Ovary (tissue), 9 donors: Measurements from ENCODE around the gene JMJD6. TPM values are rescaled to one million over a fixed set of nuclear protein-coding genes. Genes with fewer than 3 reads are reported as not detected.
A peak's percentile ranks its signal among the peaks of the same experiment; 100 is the strongest.

ENCODE experiments used
- DNase-seq, 5 donors: peaks; one replicate each; pipeline ENCODE4 v3.0.0-alpha.2; 2019 to 2020
- H3K27ac ChIP-seq, 2 donors: fragments of 200-600 bp; one replicate each; pipeline versions ENCODE4 v1.5.1 to v1.8.0; 2019 to 2022
- H3K27me3 ChIP-seq: fragments of 200-600 bp; one replicate; pipeline ENCODE4 v1.8.0; 2022
- H3K36me3 ChIP-seq: fragments of 200-600 bp; sonication (generic); one replicate; pipeline ENCODE4 v1.5.1; 2019
- H3K4me1 ChIP-seq: one replicate; pipeline ENCODE4 v1.8.1; 2013; ENCODE audit warnings: mild to moderate bottlenecking, moderate library complexity; ENCODE audit not compliant: insufficient read depth
- H3K4me3 ChIP-seq: fragments of 200-600 bp; sonication (generic); one replicate; pipeline ENCODE4 v1.5.1; 2017
- H3K9me3 ChIP-seq, 2 donors: fragments of 200-600 bp in 1 of 2; sonication (generic) in 1 of 2; one replicate each; pipeline versions ENCODE4 v1.5.1 to v1.8.1; 2013 to 2019; ENCODE audit warnings: mild to moderate bottlenecking in 1 of 2, moderate library complexity in 1 of 2
- CTCF ChIP-seq, 3 donors: fragments of 450-650 bp in 2 of 3; fragments of 200-600 bp in 1 of 3; IDR thresholded peaks; one replicate each; pipeline versions ENCODE4 v1.5.1 to v1.8.0; 2016 to 2022; ENCODE audit warnings: antibody characterized with exemption in 3 of 3, mild to moderate bottlenecking in 1 of 3
- EP300 ChIP-seq: sonication (generic); formaldehyde crosslinking; IDR thresholded peaks from one replicate; pipeline ENCODE4 v1.6.1; 2017; ENCODE audit warnings: antibody characterized with exemption
- POLR2A ChIP-seq: fragments of 450-650 bp; IDR thresholded peaks from one replicate; pipeline ENCODE4 v1.6.1; 2017; ENCODE audit warnings: antibody characterized with exemption, mild to moderate bottlenecking, moderate library complexity
- WGBS, 3 donors: extraction: QIAGEN DNeasy Blood & Tissue Kit in 1 of 3; methylation state at CpG; one replicate each; pipeline versions ENCODE4 v1.1.5 to v1.1.7; 2013 to 2017; 5-methylcytosine and 5-hydroxymethylcytosine counted together
- intact Hi-C, 4 donors: fragments of 100-400 bp; cut with DNase I; formaldehyde crosslinking; loops; one replicate each; pipeline versions ENCODE4 v1.11.0 to v1.15.1; 2022 to 2023
- polyA plus RNA-seq, 2 donors: library from polyadenylated mRNA; stranded (reverse); fragments of 200-250 nt in 1 of 2; fragments of 350-450 nt in 1 of 2; fragmentation: Illumina TruSeq in 1 of 2; extraction: RNeasy Lipid Tissue Mini Kit (QIAGEN cat#74804) in 1 of 2; gene quantifications; one replicate each; pipeline ENCODE4 v1.2.3, GENCODE V29; 2013 to 2014
- total RNA-seq, 7 donors: library from RNA; depleted of rRNA in 2 of 7; stranded (reverse); fragments of >200 nt in 2 of 7; fragmentation: NEBNext Ultra II Directional in 3 of 7; extraction: Animal tissue kit (Norgen Biotek cat#: 25700) in 3 of 7; gene quantifications; one replicate each; pipeline versions ENCODE4 v1.1.0 to v1.2.4, GENCODE V29; 2016 to 2023
- donor health status: DM: no; HTN: no; CAD: no; lungs with moderate emphysema.
- donor health status: DM: no; HTN: no; CAD: no.
- donor health status: Bipolar disorder and iron deficiency.
- donor health status: DM: yes; HTN: yes; CAD: no.
- donor health status: DM: no; HTN: no; CAD: no.
- donor health status: DM: yes; HTN: yes; CAD: no.

JMJD6 gene
- total and polyA plus RNA-seq, 9 donors, result 19.5 to 49.8 (median 28.3) TPM

GRCh38 chr17:76702941-76703637, 23.3 kb downstream of the JMJD6 start:
- no peak overlapping the region for H3K4me3 ChIP-seq
- peak in 1 of 5 donors; percentile 41 for DNase-seq
- H3K9me3 ChIP-seq, result no peaks in the 10 kb centered on the region
- H3K4me1 ChIP-seq, result peaks cover 27% of the 10 kb centered on the region
- TF ChIP-seq EP300 (no peak), CTCF (IDR thresholded peaks at IDR 0.05) (no peak), POLR2A (no peak)
- peak overlapping the region in 1 of 2 donors; percentile 21 for H3K27ac ChIP-seq
- intact Hi-C loops, result loop anchor here in 1 of 4 donors (10.0 kb wide), 1 partner anchor 168 kb away; the partner anchor contains the start of gene CYGB
- H3K36me3 ChIP-seq, result no peaks in the 10 kb centered on the region
- WGBS, 3 donors, result 76 to 82% (median 82%) methylated on average over 10 of the region's 10 CpGs
- no peaks in the 10 kb centered on the region for H3K27me3 ChIP-seq

DNA sequence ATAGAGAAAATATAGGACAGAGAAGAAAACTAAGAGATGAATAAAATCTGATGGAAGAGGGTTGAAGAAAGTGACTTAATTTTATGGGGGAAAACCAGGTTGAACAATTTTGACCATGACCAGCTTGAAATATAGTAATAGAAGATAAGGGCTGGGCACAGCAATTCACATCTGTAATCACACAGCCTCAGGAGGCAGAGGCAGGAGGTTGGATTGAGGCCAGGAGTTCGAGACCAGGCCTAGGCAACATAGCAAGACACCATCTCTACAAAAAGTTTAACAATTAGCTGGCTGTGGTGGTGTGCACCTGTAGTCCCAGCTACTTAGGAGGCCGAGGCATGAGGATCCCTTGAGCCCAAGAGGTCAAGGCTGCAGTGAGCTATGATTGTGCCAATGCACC, 24.3 kb downstream of the JMJD6 start:
- Histone ChIP-seq H3K4me3 (no peak overlapping the region), H3K9me3 (no peaks in the 10 kb centered on the region), H3K4me1 (peaks cover 32% of the 10 kb centered on the region), H3K27me3 (no peaks in the 10 kb centered on the region), H3K36me3 (no peaks in the 10 kb centered on the region), H3K27ac (peak overlapping the region in 1 of 2 donors; percentile 78)
- DNase-seq, result no peak
- TF ChIP-seq EP300, result no peak
- WGBS, 3 donors, result 59 to 74% (median 67%) methylated on average over 2 of the region's 2 CpGs
- intact Hi-C loops, result loop anchor here in 1 of 4 donors (10.0 kb wide), 1 partner anchor 167 kb away; the partner anchor contains the start of gene CYGB

DNA sequence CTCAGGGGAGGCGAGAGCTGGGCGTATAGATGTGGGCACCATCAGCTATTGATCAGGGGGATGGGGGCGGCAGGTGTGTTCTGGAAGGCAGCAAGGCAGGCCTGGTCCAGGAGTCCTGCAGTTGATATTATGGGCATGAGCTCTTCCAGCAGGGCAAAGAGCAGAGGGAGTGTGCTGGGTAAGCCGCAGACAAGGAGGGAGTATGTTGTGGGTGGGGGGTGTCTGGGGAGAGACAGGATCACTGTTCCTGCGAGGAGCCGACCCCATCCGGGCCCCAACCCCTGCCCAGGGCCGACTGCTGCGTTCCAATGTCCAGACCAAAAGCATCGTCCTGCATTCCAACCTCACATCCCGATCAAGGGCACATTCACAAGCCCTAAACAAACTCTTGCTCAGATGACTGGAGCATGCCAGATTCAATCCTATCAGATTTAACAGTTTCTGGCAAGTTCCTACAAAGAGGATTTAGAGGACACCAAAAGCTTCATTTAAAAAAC, 24.9 kb downstream of the JMJD6 start:
- Histone ChIP-seq H3K9me3 (no peaks in the 10 kb centered on the region), H3K27me3 (no peaks in the 10 kb centered on the region), H3K4me1 (peaks cover 37% of the 10 kb centered on the region), H3K27ac (peak overlapping the region; percentile 78 to 84), H3K4me3 (peak overlapping the region; percentile 22), H3K36me3 (no peaks in the 10 kb centered on the region)
- WGBS, 3 donors, result 23 to 37% (median 23%) methylated on average over 11 of the region's 11 CpGs
- peak in 1 of 5 donors; percentile 53 for DNase-seq
- TF ChIP-seq CTCF (IDR thresholded peaks at IDR 0.05) (no peak), EP300 (no peak), POLR2A (no peak)
- intact Hi-C loops, result loop anchor here in 1 of 4 donors (10.0 kb wide), 1 partner anchor 167 kb away; the partner anchor contains the start of gene CYGB

DNA sequence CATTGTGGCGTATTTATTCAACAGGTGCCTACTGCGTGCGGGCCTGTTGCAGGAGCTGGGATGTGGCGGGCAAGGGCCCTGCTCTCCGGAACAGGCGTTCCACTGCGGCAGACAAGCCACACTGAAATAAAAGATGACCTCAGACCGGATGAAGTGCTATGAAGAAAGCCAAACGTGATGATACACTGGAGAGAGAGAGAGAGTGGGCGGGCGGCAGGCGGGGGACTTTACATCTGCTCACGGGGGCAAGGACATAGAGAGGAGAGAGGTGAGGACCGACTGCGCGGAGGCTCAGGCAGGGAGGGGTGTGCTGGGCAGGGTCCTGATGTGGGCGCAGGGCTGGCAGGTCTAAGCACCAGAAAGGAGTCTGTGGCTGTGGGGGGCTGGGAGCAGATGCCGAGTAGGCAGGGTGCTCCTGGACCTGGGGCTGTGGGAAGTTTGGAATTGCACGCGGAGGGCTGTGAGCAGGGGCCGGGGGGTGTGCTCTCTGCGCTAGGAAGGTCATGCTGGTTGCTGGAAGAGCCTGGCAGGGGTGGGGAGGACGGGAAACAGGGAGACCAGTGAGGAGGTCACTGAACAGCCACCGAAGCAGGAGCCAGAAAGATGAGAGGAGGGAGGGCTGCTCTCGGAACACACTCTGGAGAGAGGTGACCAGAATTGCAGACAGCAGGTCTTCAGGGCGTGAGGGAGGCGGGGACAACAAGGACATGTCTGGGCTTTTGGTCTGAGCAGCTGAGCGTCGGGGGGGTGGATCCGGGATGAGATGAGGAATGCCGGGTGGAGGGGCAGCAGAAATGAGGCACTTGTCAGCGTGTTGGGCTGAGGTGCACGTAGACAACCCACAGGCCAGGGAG, 25.6 kb downstream of the JMJD6 start:
- H3K27ac ChIP-seq, result peak overlapping the region; percentile 78 to 84
- 9 to 11% (median 10%) methylated on average over 33 of the region's 33 CpGs for WGBS, 3 donors
- peak; percentile 64 to 78 (median 73) for DNase-seq
- no peaks in the 10 kb centered on the region for H3K9me3 ChIP-seq
- peaks cover 37% of the 10 kb centered on the region for H3K4me1 ChIP-seq
- no peaks in the 10 kb centered on the region for H3K36me3 ChIP-seq
- TF ChIP-seq POLR2A, result peak; percentile 27
- no peak for TF ChIP-seq CTCF (IDR thresholded peaks at IDR 0.05)
- TF ChIP-seq EP300, result no peak
- H3K4me3 ChIP-seq, result peak overlapping the region; percentile 22
- no peaks in the 10 kb centered on the region for H3K27me3 ChIP-seq
- intact Hi-C loops, result loop anchor here in 1 of 4 donors (10.0 kb wide), 1 partner anchor 166 kb away; the partner anchor contains the start of gene CYGB
